EH (cell line): ENCODE measurements around the gene CCDC167.
"Not testable (repeated sequence)": the region's sequence is repeated elsewhere in the genome, so short reads cannot be mapped to it uniquely, and the experiment has no call there.

ENCODE experiments used
- DNase-seq: peaks from one replicate; pipeline ENCODE4 v3.0.0-alpha.2; 2015; ENCODE audit warnings: low read depth

The CCDC167 gene

GRCh38 chr6:37473364-37474095 is 26.2 kb downstream of the CCDC167 start:
- DNase-seq = peak; percentile 80

GRCh38 chr6:37467718-37468117 is 32.0 kb downstream of the CCDC167 start:
- DNase-seq = no peak

GRCh38 chr6:37463110-37463509 is 36.6 kb downstream of the CCDC167 start:
- DNase-seq = no peak

- no peak for DNase-seq
These were observed 38.9 kb downstream of the CCDC167 start for GRCh38 chr6:37460805-37461204.

- no peak for DNase-seq
These were observed 39.5 kb downstream of the CCDC167 start for GRCh38 chr6:37459981-37460800.

GRCh38 chr6:37456816-37457560 is 42.7 kb downstream of the CCDC167 start:
- DNase-seq = peak; percentile 85

GRCh38 chr6:37456126-37456525 is 43.6 kb downstream of the CCDC167 start:
- peak; percentile 88 for DNase-seq

- DNase-seq = peak; percentile 24
These were observed 45.1 kb downstream of the CCDC167 start for GRCh38 chr6:37454420-37455140.

- no peak for DNase-seq
These were observed 47.2 kb downstream of the CCDC167 start for GRCh38 chr6:37452522-37452921.

- DNase-seq = peak; percentile 28
These were observed 48.1 kb downstream of the CCDC167 start for GRCh38 chr6:37451441-37452193.

GRCh38 chr6:37449984-37450383 is 49.7 kb downstream of the CCDC167 start:
- no peak for DNase-seq

- DNase-seq = not testable (repeated sequence)
These were observed 56.5 kb downstream of the CCDC167 start for GRCh38 chr6:37443216-37443542.

- no peak for DNase-seq
These were observed 57.1 kb downstream of the CCDC167 start for GRCh38 chr6:37442416-37443215.

GRCh38 chr6:37441651-37442050 is 58.0 kb downstream of the CCDC167 start:
- DNase-seq = no peak

- no peak for DNase-seq
These were observed 60.8 kb downstream of the CCDC167 start for GRCh38 chr6:37438930-37439329.

GRCh38 chr6:37435816-37436215 is 63.9 kb downstream of the CCDC167 start:
- no peak for DNase-seq

GRCh38 chr6:37435373-37435772 is 64.3 kb downstream of the CCDC167 start:
- no peak for DNase-seq

- peak; percentile 41 for DNase-seq
These were observed 65.9 kb downstream of the CCDC167 start for GRCh38 chr6:37433657-37434271.
